Right ventricle myocardium inferior (tissue), 1 donor: ENCODE data around the gene MESD. TPM values are rescaled to one million over a fixed set of nuclear protein-coding genes. Genes with fewer than 3 reads are reported as not detected.

ENCODE experiments used
- ATAC-seq: fragments of 200-7000 bp; cut with Tn5 transposase; one replicate; pipeline ENCODE4 v1.9.1; 2020; ENCODE audit warnings: mild to moderate bottlenecking, moderate library complexity
- DNase-seq: peaks from one replicate; pipeline ENCODE4 v3.0.0; 2021; ENCODE audit errors: missing footprints
- intact Hi-C: fragments of 100-400 bp; cut with DNase I; formaldehyde crosslinking; loops from one replicate; pipeline ENCODE4 v1.11.0; 2022
- total RNA-seq: library from RNA; stranded (reverse); fragmentation: NEBNext Ultra II Directional; extraction: Animal tissue kit (Norgen Biotek cat#: 25700); gene quantifications from one replicate; pipeline ENCODE4 v1.2.1, GENCODE V29; 2021
- donor health status: DM: no; HTN: yes; CAD: no; lungs with severe emphysema.

MESD gene
- total RNA-seq, 1 donor from 2014 or later = 14.0 TPM

GRCh38 chr15:80999623-81000036 lies 10.0 kb upstream of the MESD start:
- no peak for DNase-seq

GRCh38 chr15:80998251-80998650 lies 8.6 kb upstream of the MESD start:
- DNase-seq (no peak), ATAC-seq (no peak)
- intact Hi-C loops = no loop called here

More at GRCh38 chr15:80999623-81000036, 10.0 kb upstream of the MESD start:
- no peak for ATAC-seq
- intact Hi-C loops = loop anchor here (1.0 kb wide), 1 partner anchor 99 kb away; no protein-coding TSS in a partner anchor

GRCh38 chr15:80997692-80998091 lies 8.1 kb upstream of the MESD start:
- ATAC-seq = no peak
- intact Hi-C loops = no loop called here
- DNase-seq = no peak

- ATAC-seq (no peak), DNase-seq (no peak)
- intact Hi-C loops = no loop called here
These were observed 6.6 kb upstream of the MESD start for GRCh38 chr15:80996247-80996646.

GRCh38 chr15:80992441-80992840 lies 2.8 kb upstream of the MESD start:
- no peak for DNase-seq
- intact Hi-C loops = loop anchor here (5.0 kb wide), 1 partner anchor 275 kb away; no protein-coding TSS in a partner anchor
- ATAC-seq = no peak

- no peak for DNase-seq
- no peak for ATAC-seq
- intact Hi-C loops = loop anchor here (5.0 kb wide), 1 partner anchor 275 kb away; no protein-coding TSS in a partner anchor
These were observed 2.4 kb upstream of the MESD start for GRCh38 chr15:80992006-80992405.

- intact Hi-C loops = loop anchor here (5.0 kb wide), 1 partner anchor 276 kb away; no protein-coding TSS in a partner anchor
- ATAC-seq = peak; percentile 66
- no peak for DNase-seq
These were observed 1.8 kb upstream of the MESD start for GRCh38 chr15:80991421-80991820.

- intact Hi-C loops = loop anchor here (5.0 kb wide), 1 partner anchor 276 kb away; no protein-coding TSS in a partner anchor
- DNase-seq (no peak), ATAC-seq (no peak)
These were observed 1.3 kb upstream of the MESD start for GRCh38 chr15:80990955-80991354.

GRCh38 chr15:80989081-80989517 lies 520 bp downstream of the MESD start:
- DNase-seq (no peak), ATAC-seq (no peak)
- intact Hi-C loops = loop anchor here (10.0 kb wide), 1 partner anchor 294 kb away; the partner anchor contains the start of gene ABHD17C

- ATAC-seq (no peak), DNase-seq (no peak)
- intact Hi-C loops = loop anchor here (10.0 kb wide), 1 partner anchor 293 kb away; the partner anchor contains the start of gene ABHD17C
These were observed 1.3 kb downstream of the MESD start for GRCh38 chr15:80988148-80988796.

- DNase-seq (no peak), ATAC-seq (no peak)
- intact Hi-C loops = loop anchor here (10.0 kb wide), 1 partner anchor 292 kb away; the partner anchor contains the start of gene ABHD17C
These were observed 3.1 kb downstream of the MESD start for GRCh38 chr15:80986487-80986886.

GRCh38 chr15:80985981-80986380 lies 3.6 kb downstream of the MESD start:
- DNase-seq (no peak), ATAC-seq (no peak)
- intact Hi-C loops = loop anchor here (10.0 kb wide), 1 partner anchor 291 kb away; the partner anchor contains the start of gene ABHD17C

GRCh38 chr15:80984856-80985255 lies 4.8 kb downstream of the MESD start:
- intact Hi-C loops = loop anchor here (10.0 kb wide), 1 partner anchor 290 kb away; the partner anchor contains the start of gene ABHD17C
- ATAC-seq (no peak), DNase-seq (no peak)

- intact Hi-C loops = loop anchor here (10.0 kb wide), 1 partner anchor 288 kb away; the partner anchor contains the start of gene ABHD17C
- DNase-seq = no peak
- ATAC-seq = no peak
These were observed 6.8 kb downstream of the MESD start for GRCh38 chr15:80982839-80983238.

GRCh38 chr15:80982205-80982604 lies 7.4 kb downstream of the MESD start:
- DNase-seq (no peak), ATAC-seq (no peak)
- intact Hi-C loops = loop anchor here (10.0 kb wide), 1 partner anchor 287 kb away; the partner anchor contains the start of gene ABHD17C

- intact Hi-C loops = loop anchor here (5.0 to 10.0 kb wide), 2 partner anchors 285 to 288 kb away; partner anchors contain the start of gene ABHD17C
- no peak for DNase-seq
- ATAC-seq = no peak
These were observed 9.9 kb downstream of the MESD start for GRCh38 chr15:80979538-80980200.

GRCh38 chr15:80978685-80979329 lies 10.8 kb downstream of the MESD start:
- ATAC-seq (no peak), DNase-seq (no peak)
- intact Hi-C loops = loop anchor here (5.0 kb wide), 1 partner anchor 288 kb away; no protein-coding TSS in a partner anchor

- intact Hi-C loops = loop anchor here (5.0 kb wide), 1 partner anchor 290 kb away; no protein-coding TSS in a partner anchor
- DNase-seq (no peak), ATAC-seq (peak; percentile 77)
These were observed 12.0 kb downstream of the MESD start for GRCh38 chr15:80977627-80978036.

GRCh38 chr15:80976851-80977250 lies 12.8 kb downstream of the MESD start:
- DNase-seq = no peak
- intact Hi-C loops = loop anchor here (5.0 kb wide), 1 partner anchor 290 kb away; no protein-coding TSS in a partner anchor
- no peak for ATAC-seq
